ENCODE results near the gene HOXC6.

HOXC6 gene

GRCh38 chr12:53990311-53991076 lies 37.7 kb upstream of the HOXC6 start:
- DNase-seq = no peak

GRCh38 chr12:53991077-53991460 lies 37.2 kb upstream of the HOXC6 start:
- DNase-seq = no peak

- no peak for DNase-seq
Observed at GRCh38 chr12:53992377-53992889, 35.8 kb upstream of the HOXC6 start.

- DNase-seq = no peak
Observed at GRCh38 chr12:53993162-53994008, 34.9 kb upstream of the HOXC6 start.

- DNase-seq = no peak
Observed at GRCh38 chr12:53994009-53994263, 34.3 kb upstream of the HOXC6 start.

GRCh38 chr12:53994264-53995001 lies 33.8 kb upstream of the HOXC6 start:
- DNase-seq = no peak

GRCh38 chr12:53995002-53995377 lies 33.2 kb upstream of the HOXC6 start:
- DNase-seq = no peak

- DNase-seq = peak; percentile 52 to 57
Observed at GRCh38 chr12:53995378-53996239, 32.6 kb upstream of the HOXC6 start.

GRCh38 chr12:53996240-53997203 lies 31.7 kb upstream of the HOXC6 start:
- no peak for DNase-seq

GRCh38 chr12:53997204-53998109 lies 30.8 kb upstream of the HOXC6 start:
- no peak for DNase-seq

GRCh38 chr12:53998110-53998899 lies 29.9 kb upstream of the HOXC6 start:
- no peak for DNase-seq

GRCh38 chr12:53998900-53999236 lies 29.4 kb upstream of the HOXC6 start:
- no peak for DNase-seq

GRCh38 chr12:53999559-54000115 lies 28.6 kb upstream of the HOXC6 start:
- DNase-seq = no peak

GRCh38 chr12:54000116-54001114 lies 27.8 kb upstream of the HOXC6 start, which contains the start of gene HOXC9:
Gene HOXC9 (plus strand): TSS chr12:54000161. CDS start chr12:54000189, 28 bp downstream.
- DNase-seq = no peak

GRCh38 chr12:54001283-54002187 lies 26.7 kb upstream of the HOXC6 start:
- DNase-seq = no peak

GRCh38 chr12:54002278-54002914 lies 25.8 kb upstream of the HOXC6 start:
- no peak for DNase-seq
